Measurements from ENCODE around the gene SLC28A2.

The SLC28A2 gene

DNA sequence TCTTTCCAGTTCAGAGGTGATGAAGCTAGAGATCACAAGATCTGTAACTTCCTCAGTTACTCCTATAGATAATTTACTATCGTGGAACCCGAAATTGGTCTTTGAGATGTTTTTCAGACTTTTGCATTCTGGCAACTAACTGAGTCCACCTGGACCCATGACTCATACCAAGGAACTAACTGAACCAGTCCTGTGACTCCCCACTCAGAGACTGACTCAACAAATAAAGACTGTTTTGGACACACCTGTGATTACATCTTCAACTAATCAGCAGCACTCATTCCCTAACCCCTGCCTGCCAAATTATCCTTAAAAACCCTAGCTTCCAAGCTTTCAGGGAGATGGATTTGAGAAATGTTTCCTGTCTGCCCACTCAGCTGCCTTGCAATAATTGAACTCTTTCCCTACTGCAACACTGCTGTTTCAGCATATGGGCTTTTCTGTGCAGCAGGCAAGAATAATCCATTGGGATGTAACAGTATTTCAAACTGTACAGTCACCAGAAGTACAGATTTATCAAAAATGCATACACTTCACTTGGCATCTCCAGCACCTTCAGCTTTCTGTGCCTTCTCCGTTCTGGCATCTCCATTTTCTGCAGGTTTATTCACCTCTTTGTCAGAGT, 68.7 kb downstream of the SLC28A2 start:
- Histone ChIP-seq H3K27me3 (ENCODE audit: insufficient read depth, low read length, poor library complexity) (no peaks in the 10 kb centered on the region), H2AFZ (ENCODE audit: low read depth, low read length) (no peak overlapping the region), H3K4me3 (ENCODE audit: low read depth in 1 of 2, low read length in 2 of 2) (no peak overlapping the region), H3K27ac (ENCODE audit: low read length) (no peak overlapping the region), H3K36me3 (ENCODE audit: insufficient read depth, low read length) (no peaks in the 10 kb centered on the region), H3K9me3 (ENCODE audit: insufficient read depth, low read length, severe bottlenecking) (no peaks in the 10 kb centered on the region), H3K9ac (ENCODE audit: low read depth, low read length) (no peak overlapping the region), H3K4me1 (ENCODE audit: insufficient read depth, low read length) (no peaks in the 10 kb centered on the region), H3K4me2 (ENCODE audit: insufficient read depth, low read length) (no peak overlapping the region), H4K20me1 (ENCODE audit: insufficient read depth, low read length) (no peaks in the 10 kb centered on the region), H3K79me2 (ENCODE audit: insufficient read depth, low read length) (no peaks in the 10 kb centered on the region)
- ATAC-seq (ENCODE audit: insufficient read depth, low read depth) (no peak), DNase-seq (no peak)
- TF ChIP-seq, protein P1, sequence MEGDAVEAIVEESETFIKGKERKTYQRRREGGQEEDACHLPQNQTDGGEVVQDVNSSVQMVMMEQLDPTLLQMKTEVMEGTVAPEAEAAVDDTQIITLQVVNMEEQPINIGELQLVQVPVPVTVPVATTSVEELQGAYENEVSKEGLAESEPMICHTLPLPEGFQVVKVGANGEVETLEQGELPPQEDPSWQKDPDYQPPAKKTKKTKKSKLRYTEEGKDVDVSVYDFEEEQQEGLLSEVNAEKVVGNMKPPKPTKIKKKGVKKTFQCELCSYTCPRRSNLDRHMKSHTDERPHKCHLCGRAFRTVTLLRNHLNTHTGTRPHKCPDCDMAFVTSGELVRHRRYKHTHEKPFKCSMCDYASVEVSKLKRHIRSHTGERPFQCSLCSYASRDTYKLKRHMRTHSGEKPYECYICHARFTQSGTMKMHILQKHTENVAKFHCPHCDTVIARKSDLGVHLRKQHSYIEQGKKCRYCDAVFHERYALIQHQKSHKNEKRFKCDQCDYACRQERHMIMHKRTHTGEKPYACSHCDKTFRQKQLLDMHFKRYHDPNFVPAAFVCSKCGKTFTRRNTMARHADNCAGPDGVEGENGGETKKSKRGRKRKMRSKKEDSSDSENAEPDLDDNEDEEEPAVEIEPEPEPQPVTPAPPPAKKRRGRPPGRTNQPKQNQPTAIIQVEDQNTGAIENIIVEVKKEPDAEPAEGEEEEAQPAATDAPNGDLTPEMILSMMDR (IDR thresholded peaks at IDR 0.05; ENCODE audit: borderline replicate concordance, extremely low read depth, low read length, poor library complexity, severe bottlenecking): no peak

DNA sequence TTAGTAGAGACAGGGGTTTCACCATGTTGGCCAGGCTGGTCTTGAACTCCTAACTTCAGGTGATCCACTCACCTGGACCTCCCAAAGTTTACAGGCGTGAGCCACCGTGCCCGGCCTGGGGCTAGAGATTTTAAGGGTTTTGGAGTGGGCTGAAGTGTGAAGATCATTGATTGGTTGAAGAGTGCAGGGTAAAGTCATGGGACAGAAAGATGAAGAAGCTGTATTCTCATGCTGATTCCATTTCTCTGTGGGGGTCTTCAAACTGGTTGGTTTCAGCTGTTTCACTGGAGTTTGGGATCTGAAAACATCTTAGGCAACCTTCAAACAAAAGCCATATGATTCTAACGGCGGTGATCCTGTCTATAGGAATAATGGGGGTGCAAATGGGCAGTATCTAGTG, 74.2 kb downstream of the SLC28A2 start:
- Histone ChIP-seq H3K9me3 (ENCODE audit: insufficient read depth, low read length, severe bottlenecking) (no peaks in the 10 kb centered on the region), H2AFZ (ENCODE audit: low read depth, low read length) (no peak overlapping the region), H4K20me1 (ENCODE audit: insufficient read depth, low read length) (no peaks in the 10 kb centered on the region), H3K27me3 (ENCODE audit: insufficient read depth, low read length, poor library complexity) (no peaks in the 10 kb centered on the region), H3K9ac (ENCODE audit: low read depth, low read length) (no peak overlapping the region), H3K4me3 (ENCODE audit: low read depth in 1 of 2, low read length in 2 of 2) (no peak overlapping the region), H3K4me2 (ENCODE audit: insufficient read depth, low read length) (no peak overlapping the region), H3K4me1 (ENCODE audit: insufficient read depth, low read length) (no peaks in the 10 kb centered on the region), H3K79me2 (ENCODE audit: insufficient read depth, low read length) (no peaks in the 10 kb centered on the region), H3K36me3 (ENCODE audit: insufficient read depth, low read length) (no peaks in the 10 kb centered on the region), H3K27ac (ENCODE audit: low read length) (no peak overlapping the region)
- DNase-seq: no peak
- ATAC-seq (ENCODE audit: insufficient read depth, low read depth): no peak
- TF ChIP-seq, protein P1 (IDR thresholded peaks at IDR 0.05; ENCODE audit: borderline replicate concordance, extremely low read depth, low read length, poor library complexity, severe bottlenecking): no peak
- no peak for TF ChIP-seq EZH2 (IDR thresholded peaks at IDR 0.05; ENCODE audit: borderline replicate concordance, low read depth, low read length, severe bottlenecking)

DNA sequence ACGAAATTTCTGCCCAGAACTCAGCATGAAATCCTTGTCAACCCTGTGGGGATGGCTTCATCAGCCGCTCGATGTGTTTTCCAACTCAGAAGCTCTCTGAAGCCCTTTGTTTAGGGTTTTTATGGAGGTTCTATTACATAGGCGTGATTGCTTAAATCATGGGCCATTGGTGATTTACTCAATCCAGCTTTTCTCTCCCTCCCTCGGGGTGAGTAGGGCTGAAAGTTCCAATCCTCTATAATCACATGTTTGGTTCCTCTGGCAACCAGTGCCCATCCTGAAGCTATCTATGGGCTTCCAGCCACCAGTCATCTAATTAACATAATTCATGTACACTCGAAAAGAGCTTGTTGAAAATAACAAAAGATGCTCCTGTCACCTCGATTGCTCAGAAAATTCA, 74.7 kb downstream of the SLC28A2 start:
- Histone ChIP-seq H4K20me1 (ENCODE audit: insufficient read depth, low read length) (no peaks in the 10 kb centered on the region), H3K79me2 (ENCODE audit: insufficient read depth, low read length) (no peaks in the 10 kb centered on the region), H3K4me3 (ENCODE audit: low read depth in 1 of 2, low read length in 2 of 2) (no peak overlapping the region), H2AFZ (ENCODE audit: low read depth, low read length) (no peak overlapping the region), H3K4me2 (ENCODE audit: insufficient read depth, low read length) (no peak overlapping the region), H3K27ac (ENCODE audit: low read length) (no peak overlapping the region), H3K36me3 (ENCODE audit: insufficient read depth, low read length) (no peaks in the 10 kb centered on the region), H3K9ac (ENCODE audit: low read depth, low read length) (no peak overlapping the region), H3K9me3 (ENCODE audit: insufficient read depth, low read length, severe bottlenecking) (no peaks in the 10 kb centered on the region), H3K27me3 (ENCODE audit: insufficient read depth, low read length, poor library complexity) (no peaks in the 10 kb centered on the region), H3K4me1 (ENCODE audit: insufficient read depth, low read length) (no peaks in the 10 kb centered on the region)
- TF ChIP-seq, protein P1 (IDR thresholded peaks at IDR 0.05; ENCODE audit: borderline replicate concordance, extremely low read depth, low read length, poor library complexity, severe bottlenecking): no peak
- no peak for TF ChIP-seq EZH2 (IDR thresholded peaks at IDR 0.05; ENCODE audit: borderline replicate concordance, low read depth, low read length, severe bottlenecking)
- no peak for ATAC-seq (ENCODE audit: insufficient read depth, low read depth)
- DNase-seq: no peak

Data from DND-41 (cell line).